Neural progenitor cell (in vitro differentiated cells): ENCODE measurements around the gene ZNF35.
"Not testable (repeated sequence)": the region's sequence is repeated elsewhere in the genome, so short reads cannot be mapped to it uniquely, and the experiment has no call there.

ENCODE experiments used
- EZH2 ChIP-seq: fragments of 200-600 bp; sonication (generic); IDR thresholded peaks from 2 replicates; pipeline ENCODE4 v1.6.1; 2017; ENCODE audit warnings: antibody characterized with exemption, mild to moderate bottlenecking, moderate library complexity
- EZH2phosphoT487 ChIP-seq: fragments of 200-600 bp; sonication (generic); IDR thresholded peaks from 2 replicates; pipeline ENCODE4 v1.6.1; 2017; ENCODE audit warnings: antibody characterized with exemption

GRCh38 chr3:44673466-44673865, 24.9 kb downstream of the ZNF35 start:
- TF ChIP-seq EZH2phosphoT487, EZH2: not testable (repeated sequence)
